Measurements from ENCODE around the gene MRPS10.

GRCh38 chr6:42228305-42228704 lies 10.6 kb upstream of the MRPS10 start:
- TF ChIP-seq EZH2phosphoT487 (IDR thresholded peaks at IDR 0.05; ENCODE audit: insufficient read depth, low read depth) (no peak), EZH2 (IDR thresholded peaks at IDR 0.05; ENCODE audit: insufficient read depth, poor library complexity, severe bottlenecking) (no peak)
